ENCODE results near the gene ARAP2.

DNA sequence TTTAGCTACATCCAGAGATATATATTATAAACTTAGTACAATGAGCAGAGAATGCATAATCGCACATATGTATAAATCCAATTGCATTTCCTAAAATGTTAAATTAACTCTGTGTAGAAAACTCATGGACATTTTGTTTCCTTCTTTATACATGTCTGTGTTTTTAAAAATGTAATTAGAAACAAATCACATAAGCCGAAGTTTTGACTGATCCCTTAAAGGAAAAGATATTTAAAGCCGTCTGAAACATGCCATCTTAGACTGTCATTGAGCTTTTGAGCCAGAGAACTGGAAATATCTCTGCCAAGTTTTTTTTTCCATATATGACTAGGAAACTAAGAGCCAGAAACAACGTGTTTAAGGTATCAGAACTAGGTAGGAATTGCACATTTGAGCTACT lies 107.0 kb downstream of the ARAP2 start:
- TF ChIP-seq, protein P1, sequence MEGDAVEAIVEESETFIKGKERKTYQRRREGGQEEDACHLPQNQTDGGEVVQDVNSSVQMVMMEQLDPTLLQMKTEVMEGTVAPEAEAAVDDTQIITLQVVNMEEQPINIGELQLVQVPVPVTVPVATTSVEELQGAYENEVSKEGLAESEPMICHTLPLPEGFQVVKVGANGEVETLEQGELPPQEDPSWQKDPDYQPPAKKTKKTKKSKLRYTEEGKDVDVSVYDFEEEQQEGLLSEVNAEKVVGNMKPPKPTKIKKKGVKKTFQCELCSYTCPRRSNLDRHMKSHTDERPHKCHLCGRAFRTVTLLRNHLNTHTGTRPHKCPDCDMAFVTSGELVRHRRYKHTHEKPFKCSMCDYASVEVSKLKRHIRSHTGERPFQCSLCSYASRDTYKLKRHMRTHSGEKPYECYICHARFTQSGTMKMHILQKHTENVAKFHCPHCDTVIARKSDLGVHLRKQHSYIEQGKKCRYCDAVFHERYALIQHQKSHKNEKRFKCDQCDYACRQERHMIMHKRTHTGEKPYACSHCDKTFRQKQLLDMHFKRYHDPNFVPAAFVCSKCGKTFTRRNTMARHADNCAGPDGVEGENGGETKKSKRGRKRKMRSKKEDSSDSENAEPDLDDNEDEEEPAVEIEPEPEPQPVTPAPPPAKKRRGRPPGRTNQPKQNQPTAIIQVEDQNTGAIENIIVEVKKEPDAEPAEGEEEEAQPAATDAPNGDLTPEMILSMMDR (IDR thresholded peaks at IDR 0.05) = no peak
- TF ChIP-seq POLR2A (IDR thresholded peaks at IDR 0.05) = no peak
